NCI-H2029 (cell line): ENCODE results near the gene WNT1.

Source experiments
- DNase-seq: peaks from one replicate; lab custom pipeline; 2025; lab: John Stamatoyannopoulos, UW

The WNT1 gene

GRCh38 chr12:49028666-49029275 is 50.6 kb downstream of the WNT1 start:
- no peak for DNase-seq

GRCh38 chr12:49030119-49030518 is 52.0 kb downstream of the WNT1 start:
- DNase-seq = no peak

- DNase-seq = no peak
These were observed 52.8 kb downstream of the WNT1 start for GRCh38 chr12:49030714-49031572.

GRCh38 chr12:49031573-49032161 is 53.5 kb downstream of the WNT1 start:
- no peak for DNase-seq
